GM12878 (cell line): ENCODE results near the gene PLD5. TPM values are rescaled to one million over a fixed set of nuclear protein-coding genes. Genes with fewer than 3 reads are reported as not detected.

ENCODE experiments used
- ATAC-seq: fragments of 200-7000 bp; cut with Tn5 transposase; 3 replicates; pipeline ENCODE4 v1.9.1; 2020; ENCODE audit warnings: mild to moderate bottlenecking, moderate library complexity
- BruUV-seq: library from RNA; stranded (reverse); fragments of 400-500 nt; replicated peaks from 2 replicates; lab custom pipeline; 2021; lab: Mats Ljungman, UMichigan
- CTCF ChIA-PET: fragments of 300-600 bp; sonication (Branson Sonifier 250); formaldehyde crosslinking; extraction: SDS; loops from one replicate; lab custom pipeline; 2021; ENCODE audit warnings: inconsistent platforms; lab: Yijun Ruan, JAX
- POLR2A ChIA-PET: fragments of 350-600 bp; formaldehyde crosslinking; extraction: SDS; loops from one replicate; lab custom pipeline; 2021; ENCODE audit warnings: inconsistent platforms; lab: Charles Lee
- RAD21 ChIA-PET: fragments of 300-600 bp; sonication (Branson Sonifier 250); formaldehyde crosslinking; loops from one replicate; lab custom pipeline; 2023; ENCODE audit warnings: antibody characterized with exemption; ENCODE audit not compliant: unreplicated experiment; lab: Charles Lee
- SMC1A ChIA-PET: fragments of 300-600 bp; sonication (Branson Sonifier 250); formaldehyde crosslinking; loops from one replicate; lab custom pipeline; 2023; ENCODE audit not compliant: unreplicated experiment, uncharacterized antibody; lab: Charles Lee
- DNase-seq: peaks from one replicate; pipeline ENCODE4 v3.0.0-alpha.2; 2011; ENCODE audit warnings: low read depth, low spot score
- FAIRE-seq: peaks from 3 replicates; lab custom pipeline; 2011; peaks lifted over from hg19 to GRCh38; lab: Jason Lieb, UNC
- H2AFZ ChIP-seq: 2 replicates; pipeline ENCODE4 v1.6.0; 2011; ENCODE audit warnings: low read depth, low read length, control low read depth; ENCODE audit not compliant: control insufficient read depth
- H3K27ac ChIP-seq: 2 replicates; pipeline ENCODE4 v1.5.1; 2011; ENCODE audit warnings: control low read depth; ENCODE audit not compliant: control insufficient read depth, insufficient read depth
- H3K27me3 ChIP-seq, 2 experiments: replicated peaks in 1 of 2; 2 replicates each; pipeline versions ENCODE4 v1.6.0 to v1.6.1; 2011; ENCODE audit warnings: low read length in 1 of 2; ENCODE audit not compliant: control insufficient read depth in 2 of 2, insufficient read depth in 2 of 2
- H3K36me3 ChIP-seq, 2 experiments: 2 replicates each; pipeline ENCODE4 v1.5.1; 2011; ENCODE audit warnings: low read length in 1 of 2; ENCODE audit not compliant: control insufficient read depth in 2 of 2, insufficient read depth in 2 of 2
- H3K4me1 ChIP-seq: 2 replicates; pipeline ENCODE4 v1.6.1; 2011; ENCODE audit warnings: mild to moderate bottlenecking, low read length, moderate library complexity, mixed read lengths; ENCODE audit not compliant: control insufficient read depth, insufficient read depth
- H3K4me2 ChIP-seq: 2 replicates; pipeline ENCODE4 v1.6.0; 2011; ENCODE audit warnings: control low read depth; ENCODE audit not compliant: control insufficient read depth, insufficient read depth
- H3K4me3 ChIP-seq: fragments of 200-600 bp; sonication (generic); 2 replicates; pipeline ENCODE4 v1.5.1; 2016
- H3K79me2 ChIP-seq: 2 replicates; pipeline ENCODE4 v1.6.0; 2011; ENCODE audit warnings: low read length; ENCODE audit not compliant: control insufficient read depth, insufficient read depth
- H3K9ac ChIP-seq: 2 replicates; pipeline ENCODE4 v1.8.0; 2011; ENCODE audit warnings: low read length, control low read depth, mixed read lengths; ENCODE audit not compliant: control insufficient read depth, insufficient read depth
- H3K9me3 ChIP-seq: replicated peaks from 3 replicates; pipeline ENCODE4 v1.5.1; 2011; ENCODE audit warnings: mild to moderate bottlenecking, low read length; ENCODE audit not compliant: control insufficient read depth, insufficient read depth
- H4K20me1 ChIP-seq: 2 replicates; pipeline ENCODE4 v1.6.0; 2011; ENCODE audit not compliant: control insufficient read depth, insufficient read depth
- JUND ChIP-seq: IDR thresholded peaks from 2 replicates; pipeline ENCODE4 v1.6.1; 2012; ENCODE audit warnings: low read depth, mild to moderate bottlenecking, low read length, improper control_type of control experiment, moderate library complexity
- TAF1 ChIP-seq: IDR thresholded peaks from 2 replicates; pipeline ENCODE4 v1.6.1; 2011; ENCODE audit warnings: mild to moderate bottlenecking, low read depth, low read length, borderline replicate concordance
- WGBS: methylation state at CpG from one replicate; pipeline ENCODE4 v1.1.6; 2016; ENCODE audit warnings: low lambda C conversion rate; ENCODE audit not compliant: insufficient replicate concordance, insufficient coverage; ENCODE audit errors: missing lambda C conversion rate; 5-methylcytosine and 5-hydroxymethylcytosine counted together
- in situ Hi-C: fragments of 300-500 bp; cut with MboI; formaldehyde crosslinking; loops from 9 replicates; pipeline ENCODE4 v1.14.3; 2018; ENCODE audit warnings: mixed read lengths
- intact Hi-C: fragments of 100-400 bp; cut with micrococcal nuclease; formaldehyde crosslinking; loops from one replicate; pipeline ENCODE4 v1.14.2; 2022; ENCODE audit not compliant: unreplicated experiment
- polyA plus RNA-seq, 11 experiments: library from polyadenylated mRNA; depleted of rRNA in 4 of 11; unstranded in 6 of 11; stranded (reverse) in 5 of 11; fragments of >200 nt; fragmentation: Nextera tagmentation in 4 of 11; fragmentation: Illumina TruSeq in 1 of 11; extraction: Ambion mirVana in 4 of 11; extraction: Trizol in 1 of 11; gene quantifications; 1 replicate in 1 of 11; 2 replicates in 10 of 11; pipeline versions ENCODE4 v1.2.1 to v1.2.3, GENCODE V29; 2011 to 2016; ENCODE audit warnings: inconsistent platforms in 2 of 11, missing spikeins in 2 of 11, low read depth in 1 of 11
- total RNA-seq, 4 experiments: library from RNA; depleted of rRNA in 3 of 4; stranded (reverse); fragments of >200 nt in 3 of 4; fragmentation: Illumina TruSeq in 1 of 4; extraction: Trizol in 1 of 4; gene quantifications; 2 replicates each; pipeline versions ENCODE4 v1.2.1 to v1.2.3, GENCODE V29; 2013 to 2021
- TF ChIP-seq, protein P1 (sequence below): IDR thresholded peaks from 2 replicates; pipeline ENCODE4 v1.6.1; 2012; ENCODE audit warnings: low read depth, low read length, improper control_type of control experiment
- TF ChIP-seq, protein P2 (sequence below): IDR thresholded peaks from 2 replicates; pipeline ENCODE4 v1.6.1; 2012; ENCODE audit warnings: low read depth, low read length, improper control_type of control experiment
- TF ChIP-seq, protein P3 (sequence below): fragments of 450-650 bp; IDR thresholded peaks from 2 replicates; pipeline ENCODE4 v1.6.1; 2017; ENCODE audit warnings: mild to moderate bottlenecking
- TF ChIP-seq, protein P4 (sequence below): IDR thresholded peaks from 2 replicates; pipeline ENCODE4 v1.6.1; 2012; ENCODE audit warnings: improper control_type of control experiment, low read depth, low read length; ENCODE audit not compliant: insufficient replicate concordance

The PLD5 gene
- total and polyA plus RNA-seq, 10 of the 15 experiments (the other 5 are each of a cell fraction or from before 2014, with no cell fraction given): not detected

DNA sequence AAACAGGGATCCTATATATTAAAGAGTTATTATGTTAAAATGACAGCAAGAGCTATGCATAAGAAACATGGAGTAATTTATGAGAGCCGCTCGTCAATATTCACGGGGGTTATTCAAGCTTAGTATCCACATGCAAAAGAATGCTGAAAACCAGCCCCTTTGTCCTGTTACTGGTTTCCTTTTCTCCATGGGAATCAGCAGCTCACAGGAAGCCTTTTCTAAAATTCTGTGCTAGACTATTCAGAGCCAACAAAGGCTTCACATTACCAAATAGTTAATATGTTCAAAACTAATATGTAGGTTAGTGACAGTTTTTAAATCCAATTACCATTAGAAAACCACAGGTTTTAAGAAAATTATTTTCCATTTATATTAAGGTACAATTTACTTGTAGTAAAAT lies 300.0 kb downstream of the PLD5 start:
- RAD21 ChIA-PET: no interaction called here
- no peaks in the 10 kb centered on the region for H4K20me1 ChIP-seq

More for the DNA sequence above, 300.0 kb downstream of the PLD5 start:
- DNase-seq: no peak
- Histone ChIP-seq H3K27ac (no peak overlapping the region), H2AFZ (no peak overlapping the region), H3K79me2 (no peaks in the 10 kb centered on the region), H3K9me3 (no peaks in the 10 kb centered on the region), H3K4me3 (no peak overlapping the region), H3K27me3 (no peaks in the 10 kb centered on the region), H3K4me1 (no peaks in the 10 kb centered on the region), H3K36me3 (no peaks in the 10 kb centered on the region), H3K4me2 (no peak overlapping the region), H3K9ac (no peak overlapping the region)
- ATAC-seq: no peak
- no TSS peak for BruUV-seq
- in situ Hi-C loops (no loop called here), intact Hi-C loops (loop anchor here (2.0 kb wide), 1 partner anchor 40 kb away; no protein-coding TSS in a partner anchor)
- SMC1A ChIA-PET: no interaction called here
- POLR2A ChIA-PET: no interaction called here
- CTCF ChIA-PET: no interaction called here
- 99% methylated on average over 3 of the region's 3 CpGs for WGBS
- no peak for FAIRE-seq
- TF ChIP-seq, protein P1, sequence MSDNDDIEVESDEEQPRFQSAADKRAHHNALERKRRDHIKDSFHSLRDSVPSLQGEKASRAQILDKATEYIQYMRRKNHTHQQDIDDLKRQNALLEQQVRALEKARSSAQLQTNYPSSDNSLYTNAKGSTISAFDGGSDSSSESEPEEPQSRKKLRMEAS: no peak
- TF ChIP-seq JUND (no peak), TAF1 (no peak)
- TF ChIP-seq, protein P2, sequence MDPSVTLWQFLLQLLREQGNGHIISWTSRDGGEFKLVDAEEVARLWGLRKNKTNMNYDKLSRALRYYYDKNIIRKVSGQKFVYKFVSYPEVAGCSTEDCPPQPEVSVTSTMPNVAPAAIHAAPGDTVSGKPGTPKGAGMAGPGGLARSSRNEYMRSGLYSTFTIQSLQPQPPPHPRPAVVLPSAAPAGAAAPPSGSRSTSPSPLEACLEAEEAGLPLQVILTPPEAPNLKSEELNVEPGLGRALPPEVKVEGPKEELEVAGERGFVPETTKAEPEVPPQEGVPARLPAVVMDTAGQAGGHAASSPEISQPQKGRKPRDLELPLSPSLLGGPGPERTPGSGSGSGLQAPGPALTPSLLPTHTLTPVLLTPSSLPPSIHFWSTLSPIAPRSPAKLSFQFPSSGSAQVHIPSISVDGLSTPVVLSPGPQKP: no peak
- TF ChIP-seq, protein P3, sequence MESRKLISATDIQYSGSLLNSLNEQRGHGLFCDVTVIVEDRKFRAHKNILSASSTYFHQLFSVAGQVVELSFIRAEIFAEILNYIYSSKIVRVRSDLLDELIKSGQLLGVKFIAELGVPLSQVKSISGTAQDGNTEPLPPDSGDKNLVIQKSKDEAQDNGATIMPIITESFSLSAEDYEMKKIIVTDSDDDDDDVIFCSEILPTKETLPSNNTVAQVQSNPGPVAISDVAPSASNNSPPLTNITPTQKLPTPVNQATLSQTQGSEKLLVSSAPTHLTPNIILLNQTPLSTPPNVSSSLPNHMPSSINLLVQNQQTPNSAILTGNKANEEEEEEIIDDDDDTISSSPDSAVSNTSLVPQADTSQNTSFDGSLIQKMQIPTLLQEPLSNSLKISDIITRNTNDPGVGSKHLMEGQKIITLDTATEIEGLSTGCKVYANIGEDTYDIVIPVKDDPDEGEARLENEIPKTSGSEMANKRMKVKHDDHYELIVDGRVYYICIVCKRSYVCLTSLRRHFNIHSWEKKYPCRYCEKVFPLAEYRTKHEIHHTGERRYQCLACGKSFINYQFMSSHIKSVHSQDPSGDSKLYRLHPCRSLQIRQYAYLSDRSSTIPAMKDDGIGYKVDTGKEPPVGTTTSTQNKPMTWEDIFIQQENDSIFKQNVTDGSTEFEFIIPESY: no peak
- TF ChIP-seq, protein P4, sequence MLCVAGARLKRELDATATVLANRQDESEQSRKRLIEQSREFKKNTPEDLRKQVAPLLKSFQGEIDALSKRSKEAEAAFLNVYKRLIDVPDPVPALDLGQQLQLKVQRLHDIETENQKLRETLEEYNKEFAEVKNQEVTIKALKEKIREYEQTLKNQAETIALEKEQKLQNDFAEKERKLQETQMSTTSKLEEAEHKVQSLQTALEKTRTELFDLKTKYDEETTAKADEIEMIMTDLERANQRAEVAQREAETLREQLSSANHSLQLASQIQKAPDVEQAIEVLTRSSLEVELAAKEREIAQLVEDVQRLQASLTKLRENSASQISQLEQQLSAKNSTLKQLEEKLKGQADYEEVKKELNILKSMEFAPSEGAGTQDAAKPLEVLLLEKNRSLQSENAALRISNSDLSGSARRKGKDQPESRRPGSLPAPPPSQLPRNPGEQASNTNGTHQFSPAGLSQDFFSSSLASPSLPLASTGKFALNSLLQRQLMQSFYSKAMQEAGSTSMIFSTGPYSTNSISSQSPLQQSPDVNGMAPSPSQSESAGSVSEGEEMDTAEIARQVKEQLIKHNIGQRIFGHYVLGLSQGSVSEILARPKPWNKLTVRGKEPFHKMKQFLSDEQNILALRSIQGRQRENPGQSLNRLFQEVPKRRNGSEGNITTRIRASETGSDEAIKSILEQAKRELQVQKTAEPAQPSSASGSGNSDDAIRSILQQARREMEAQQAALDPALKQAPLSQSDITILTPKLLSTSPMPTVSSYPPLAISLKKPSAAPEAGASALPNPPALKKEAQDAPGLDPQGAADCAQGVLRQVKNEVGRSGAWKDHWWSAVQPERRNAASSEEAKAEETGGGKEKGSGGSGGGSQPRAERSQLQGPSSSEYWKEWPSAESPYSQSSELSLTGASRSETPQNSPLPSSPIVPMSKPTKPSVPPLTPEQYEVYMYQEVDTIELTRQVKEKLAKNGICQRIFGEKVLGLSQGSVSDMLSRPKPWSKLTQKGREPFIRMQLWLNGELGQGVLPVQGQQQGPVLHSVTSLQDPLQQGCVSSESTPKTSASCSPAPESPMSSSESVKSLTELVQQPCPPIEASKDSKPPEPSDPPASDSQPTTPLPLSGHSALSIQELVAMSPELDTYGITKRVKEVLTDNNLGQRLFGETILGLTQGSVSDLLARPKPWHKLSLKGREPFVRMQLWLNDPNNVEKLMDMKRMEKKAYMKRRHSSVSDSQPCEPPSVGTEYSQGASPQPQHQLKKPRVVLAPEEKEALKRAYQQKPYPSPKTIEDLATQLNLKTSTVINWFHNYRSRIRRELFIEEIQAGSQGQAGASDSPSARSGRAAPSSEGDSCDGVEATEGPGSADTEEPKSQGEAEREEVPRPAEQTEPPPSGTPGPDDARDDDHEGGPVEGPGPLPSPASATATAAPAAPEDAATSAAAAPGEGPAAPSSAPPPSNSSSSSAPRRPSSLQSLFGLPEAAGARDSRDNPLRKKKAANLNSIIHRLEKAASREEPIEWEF: no peak
